Mammary epithelial cell (primary cell): ENCODE measurements around the gene TTC12.

Experiments
- EZH2 ChIP-seq: IDR thresholded peaks from 2 replicates; pipeline ENCODE4 v1.6.1; 2012; ENCODE audit warnings: low read length, inconsistent platforms, borderline replicate concordance
- TF ChIP-seq, protein P1 (sequence below), 2 donors: IDR thresholded peaks in 1 of 2; conservative IDR thresholded peaks in 1 of 2; 2 replicates each; pipeline ENCODE4 v1.5.1; 2011 to 2012; ENCODE audit warnings: inconsistent platforms in 2 of 2, low read length in 2 of 2, mild to moderate bottlenecking in 2 of 2, control low read depth in 1 of 2, low read depth in 1 of 2; ENCODE audit not compliant: insufficient read depth in 1 of 2; ENCODE audit errors: extremely low read depth in 1 of 2

DNA sequence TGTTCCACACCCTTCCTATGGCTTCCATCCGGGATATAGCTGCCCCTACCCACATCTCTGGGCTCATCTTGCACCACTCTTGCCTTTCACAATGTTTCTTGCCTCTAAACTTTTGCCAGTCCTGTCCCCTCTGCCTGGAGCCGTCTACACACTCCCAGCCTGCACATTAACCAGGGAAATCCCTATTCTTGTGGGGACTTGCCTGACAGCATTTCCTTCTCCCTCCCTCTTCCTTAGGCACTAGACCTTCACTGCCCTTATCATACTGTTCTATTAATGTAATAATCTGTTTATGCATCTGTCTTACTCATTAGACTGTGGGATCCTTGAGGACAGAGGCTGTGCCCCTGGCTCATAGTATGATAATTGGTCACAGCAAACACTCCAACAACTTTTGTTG is 5.8 kb upstream of the TTC12 start:
- TF ChIP-seq, protein P1, sequence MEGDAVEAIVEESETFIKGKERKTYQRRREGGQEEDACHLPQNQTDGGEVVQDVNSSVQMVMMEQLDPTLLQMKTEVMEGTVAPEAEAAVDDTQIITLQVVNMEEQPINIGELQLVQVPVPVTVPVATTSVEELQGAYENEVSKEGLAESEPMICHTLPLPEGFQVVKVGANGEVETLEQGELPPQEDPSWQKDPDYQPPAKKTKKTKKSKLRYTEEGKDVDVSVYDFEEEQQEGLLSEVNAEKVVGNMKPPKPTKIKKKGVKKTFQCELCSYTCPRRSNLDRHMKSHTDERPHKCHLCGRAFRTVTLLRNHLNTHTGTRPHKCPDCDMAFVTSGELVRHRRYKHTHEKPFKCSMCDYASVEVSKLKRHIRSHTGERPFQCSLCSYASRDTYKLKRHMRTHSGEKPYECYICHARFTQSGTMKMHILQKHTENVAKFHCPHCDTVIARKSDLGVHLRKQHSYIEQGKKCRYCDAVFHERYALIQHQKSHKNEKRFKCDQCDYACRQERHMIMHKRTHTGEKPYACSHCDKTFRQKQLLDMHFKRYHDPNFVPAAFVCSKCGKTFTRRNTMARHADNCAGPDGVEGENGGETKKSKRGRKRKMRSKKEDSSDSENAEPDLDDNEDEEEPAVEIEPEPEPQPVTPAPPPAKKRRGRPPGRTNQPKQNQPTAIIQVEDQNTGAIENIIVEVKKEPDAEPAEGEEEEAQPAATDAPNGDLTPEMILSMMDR (conservative IDR thresholded peaks at IDR 0.05 in 1 of 2, IDR thresholded peaks at IDR 0.05 in 1 of 2; ENCODE audit: extremely low read depth in 1 of 2, insufficient read depth in 1 of 2, low read depth in 1 of 2, low read length in 2 of 2): no peak
- no peak for TF ChIP-seq EZH2
